T-cell (primary cell): Measurements from ENCODE around the gene ASAP2. TPM values are rescaled to one million over a fixed set of nuclear protein-coding genes. Genes with fewer than 3 reads are reported as not detected.

ENCODE experiments used
- ATAC-seq, 4 experiments: fragments of 200-7000 bp in 3 of 4; fragments of 150-1000 bp in 1 of 4; cut with Tn5 transposase; replicated peaks in 1 of 4; 1 replicate in 3 of 4; 2 replicates in 1 of 4; pipeline ENCODE4 v1.10.0; 2021; ENCODE audit warnings: moderate library complexity in 3 of 4, mild to moderate bottlenecking in 2 of 4, moderate number of reproducible peaks in 1 of 4
- CTCF ChIA-PET, 2 donors: fragments of 300-600 bp; sonication (Branson Sonifier 250); formaldehyde crosslinking; loops; one replicate each; lab custom pipeline; 2022; ENCODE audit warnings: antibody characterized with exemption in 2 of 2; lab: Charles Lee
- POLR2A ChIA-PET, 2 donors: fragments of 300-600 bp; sonication (Branson Sonifier 250); formaldehyde crosslinking; loops; one replicate each; lab custom pipeline; 2022; ENCODE audit warnings: antibody characterized with exemption in 2 of 2; lab: Charles Lee
- DNase-seq, 35 experiments: peaks; one replicate each; pipeline versions ENCODE4 v3.0.0 to v3.0.0-alpha.2; 2013 to 2023
- H3K27ac ChIP-seq: one replicate; pipeline ENCODE4 v1.5.1; 2013; ENCODE audit warnings: low read length
- H3K27me3 ChIP-seq, 2 experiments: replicated peaks in 1 of 2; 1 replicate in 1 of 2; 2 replicates in 1 of 2; pipeline versions ENCODE4 v1.6.1 to v1.7.0; 2013; ENCODE audit warnings: low read length in 1 of 2, mixed read lengths in 1 of 2; ENCODE audit not compliant: control insufficient read depth in 2 of 2, insufficient read depth in 2 of 2; ENCODE audit errors: extremely low read depth in 1 of 2
- H3K36me3 ChIP-seq, 2 donors: 1 replicate in 1 of 2; 2 replicates in 1 of 2; pipeline versions ENCODE4 v1.6.1 to v1.7.0; 2013; ENCODE audit warnings: low read length in 1 of 2; ENCODE audit not compliant: control insufficient read depth in 2 of 2, insufficient read depth in 1 of 2; ENCODE audit errors: extremely low read depth in 1 of 2
- H3K4me1 ChIP-seq, 2 experiments: 1 replicate in 1 of 2; 2 replicates in 1 of 2; pipeline versions ENCODE4 v1.6.1 to v1.7.0; 2013; ENCODE audit warnings: low read length in 2 of 2, mixed read lengths in 1 of 2; ENCODE audit not compliant: insufficient read depth in 2 of 2, control insufficient read depth in 1 of 2; ENCODE audit errors: extremely low read depth in 1 of 2
- H3K4me3 ChIP-seq, 2 donors: 1 replicate in 1 of 2; 2 replicates in 1 of 2; pipeline versions ENCODE4 v1.5.1 to v1.7.0; 2013; ENCODE audit warnings: mild to moderate bottlenecking in 2 of 2, low read length in 1 of 2, moderate library complexity in 1 of 2; ENCODE audit not compliant: control insufficient read depth in 1 of 2; ENCODE audit errors: extremely low read depth in 1 of 2
- H3K9me3 ChIP-seq: 2 replicates; pipeline ENCODE4 v1.7.0; 2013
- H3K27ac Mint-ChIP-seq, 2 donors: one replicate each; pipeline ENCODE4 v1.8.0; 2020 to 2021; ENCODE audit warnings: mild to moderate bottlenecking in 2 of 2, mixed read lengths in 2 of 2
- H3K27me3 Mint-ChIP-seq, 2 donors: one replicate each; pipeline ENCODE4 v1.8.0; 2021 to 2022; ENCODE audit warnings: mixed read lengths in 2 of 2
- H3K36me3 Mint-ChIP-seq: one replicate; pipeline ENCODE4 v1.8.0; 2021; ENCODE audit warnings: mixed read lengths
- H3K4me1 Mint-ChIP-seq, 3 donors: one replicate each; pipeline ENCODE4 v1.8.0; 2020 to 2022; ENCODE audit warnings: mixed read lengths in 3 of 3, mild to moderate bottlenecking in 1 of 3
- H3K4me3 Mint-ChIP-seq, 3 donors: one replicate each; pipeline ENCODE4 v1.8.0; 2020 to 2022; ENCODE audit warnings: mild to moderate bottlenecking in 3 of 3, mixed read lengths in 3 of 3, moderate library complexity in 3 of 3
- H3K9me3 Mint-ChIP-seq, 3 donors: one replicate each; pipeline ENCODE4 v1.8.0; 2020 to 2022; ENCODE audit warnings: mixed read lengths in 3 of 3
- WGBS: methylation state at CpG from one replicate; pipeline ENCODE4 v1.1.5; 2013; ENCODE audit warnings: missing lambda C conversion rate; ENCODE audit not compliant: insufficient coverage; 5-methylcytosine and 5-hydroxymethylcytosine counted together
- total RNA-seq, 35 experiments: library from RNA in 6 of 35; stranded (reverse) in 6 of 35; fragments of 120-200 nt in 1 of 35; gene quantifications; one replicate each; pipeline versions ENCODE4 v1.2.1 to v1.2.4 and lab custom pipeline; 2013 to 2026

The ASAP2 gene
- total RNA-seq, 5 donors from 2014 or later (not counting 1 experiment from before 2014, with no cell fraction given): 0.10 to 0.38 (median 0.27) TPM; not detected in 1

DNA sequence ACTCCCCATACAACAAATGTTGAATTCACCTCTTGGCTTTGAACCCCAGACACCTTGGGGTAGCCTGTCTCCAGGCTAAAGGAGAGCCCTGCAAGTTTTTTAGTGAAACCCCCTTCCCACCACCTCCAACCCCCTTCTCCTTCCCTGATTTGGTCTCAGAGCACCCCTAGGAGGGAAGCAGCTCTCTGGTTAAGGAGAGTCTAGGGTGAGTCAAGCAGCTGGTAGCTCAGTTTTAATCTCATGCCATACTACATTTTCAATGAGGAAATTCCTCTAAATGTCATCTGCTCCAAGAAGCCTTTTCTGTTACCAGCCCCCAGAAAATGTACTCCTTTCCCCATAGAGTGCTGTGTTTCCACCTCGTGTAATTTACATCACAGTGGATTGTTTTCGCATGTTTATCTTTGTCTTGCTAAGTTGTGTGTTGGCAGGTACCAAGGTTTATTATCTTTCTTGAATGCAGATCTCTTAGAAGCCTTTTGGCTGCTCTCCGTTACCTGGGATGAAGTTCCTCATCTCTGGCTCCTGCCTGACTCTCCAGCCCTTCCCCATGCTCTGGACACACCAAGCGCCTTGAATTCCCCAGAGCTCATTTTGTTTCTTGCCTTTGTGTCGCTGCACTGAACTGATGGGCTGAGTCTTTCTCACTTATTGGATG, 82.2 kb downstream of the ASAP2 start:
- Mint-ChIP-seq H3K4me3 (no peak overlapping the region), H3K27me3 (peaks cover 15 to 27% of the 10 kb centered on the region in 2 donors), H3K27ac (no peak overlapping the region), H3K36me3 (no peaks in the 10 kb centered on the region), H3K9me3 (no peaks in the 10 kb centered on the region), H3K4me1 (no peaks in the 10 kb centered on the region)
- Histone ChIP-seq H3K27me3 (peaks cover 0 to 16% of the 10 kb centered on the region in 2 experiments), H3K4me3 (no peak overlapping the region), H3K4me1 (no peaks in the 10 kb centered on the region), H3K36me3 (no peaks in the 10 kb centered on the region), H3K9me3 (no peaks in the 10 kb centered on the region), H3K27ac (no peak overlapping the region)
- ChIA-PET POLR2A (no interaction called here), CTCF (no interaction called here)
- ATAC-seq (no peak), DNase-seq (no peak)
- WGBS: 100% methylated on average over 3 of the region's 5 CpGs

GRCh38 chr2:9291331-9291730, 84.7 kb downstream of the ASAP2 start:
- H3K9me3 Mint-ChIP-seq: no peaks in the 10 kb centered on the region
- 88% methylated on average over 12 of the region's 12 CpGs for WGBS
- no peaks in the 10 kb centered on the region for H3K4me1 Mint-ChIP-seq
- no peak for DNase-seq
- Histone ChIP-seq H3K4me3 (no peak overlapping the region), H3K4me1 (no peaks in the 10 kb centered on the region), H3K27ac (no peak overlapping the region), H3K36me3 (no peaks in the 10 kb centered on the region), H3K9me3 (no peaks in the 10 kb centered on the region), H3K27me3 (peaks cover 0 to 32% of the 10 kb centered on the region in 2 experiments)
- CTCF ChIA-PET: no interaction called here
- POLR2A ChIA-PET: no interaction called here
- no peak for ATAC-seq
- H3K4me3 Mint-ChIP-seq: no peak overlapping the region
- H3K36me3 Mint-ChIP-seq: no peaks in the 10 kb centered on the region
- no peak overlapping the region for H3K27ac Mint-ChIP-seq
- peaks cover 10 to 31% of the 10 kb centered on the region in 2 donors for H3K27me3 Mint-ChIP-seq

DNA sequence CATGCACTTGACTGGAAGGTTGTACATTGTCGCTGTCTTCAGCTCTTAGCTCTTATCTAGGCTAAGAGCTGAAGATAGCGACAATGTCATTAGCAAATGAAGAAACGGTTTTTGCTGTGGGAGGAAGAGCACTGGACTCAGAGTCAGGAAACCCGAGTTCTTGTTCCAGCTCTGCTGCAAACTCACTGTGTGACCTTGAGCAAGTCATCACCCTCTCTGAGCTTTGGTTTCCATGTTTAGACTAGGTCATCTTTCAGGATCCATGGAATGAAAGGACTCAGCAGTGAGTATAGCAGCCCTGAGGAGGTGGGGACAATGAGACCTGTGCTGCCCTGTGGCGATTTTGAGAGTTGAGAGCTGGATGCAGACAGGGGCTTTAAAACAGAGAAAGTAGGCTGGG, 85.3 kb downstream of the ASAP2 start:
- H3K4me3 ChIP-seq: no peak overlapping the region
- WGBS: 82% methylated on average over 4 of the region's 5 CpGs
- H3K4me1 ChIP-seq: no peaks in the 10 kb centered on the region
- ChIA-PET CTCF (no interaction called here), POLR2A (no interaction called here)
- H3K36me3 ChIP-seq: no peaks in the 10 kb centered on the region
- Mint-ChIP-seq H3K4me3 (no peak overlapping the region), H3K27me3 (peaks cover 15 to 30% of the 10 kb centered on the region in 2 donors), H3K36me3 (no peaks in the 10 kb centered on the region), H3K4me1 (no peaks in the 10 kb centered on the region), H3K27ac (no peak overlapping the region), H3K9me3 (no peaks in the 10 kb centered on the region)
- DNase-seq: no peak
- peaks cover 0 to 31% of the 10 kb centered on the region in 2 experiments for H3K27me3 ChIP-seq
- no peaks in the 10 kb centered on the region for H3K9me3 ChIP-seq
- H3K27ac ChIP-seq: no peak overlapping the region
- ATAC-seq: no peak

DNA sequence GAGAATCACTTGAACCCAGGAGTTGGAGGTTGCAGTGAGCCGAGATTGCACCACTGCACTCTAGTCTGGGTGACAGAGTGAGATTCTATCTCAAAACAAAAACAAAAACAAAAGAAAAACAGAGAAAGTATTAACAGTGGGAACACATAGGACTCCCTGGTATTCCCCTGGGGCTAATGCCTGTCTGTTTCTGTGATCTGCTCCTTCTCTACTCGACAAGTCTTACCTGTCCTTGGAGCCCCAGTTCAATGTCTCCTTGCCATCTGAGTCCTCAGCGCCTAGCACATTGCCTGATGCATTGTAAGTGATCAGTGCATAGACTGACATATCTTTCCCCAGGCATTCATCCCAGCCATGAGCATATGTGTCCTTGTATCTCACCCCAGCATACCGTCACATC, 85.8 kb downstream of the ASAP2 start:
- ChIA-PET CTCF (no interaction called here), POLR2A (no interaction called here)
- H3K27me3 Mint-ChIP-seq: peaks cover 15 to 24% of the 10 kb centered on the region in 2 donors
- H3K9me3 Mint-ChIP-seq: no peaks in the 10 kb centered on the region
- Histone ChIP-seq H3K36me3 (no peaks in the 10 kb centered on the region), H3K27me3 (peaks cover 0 to 25% of the 10 kb centered on the region in 2 experiments), H3K9me3 (no peaks in the 10 kb centered on the region), H3K4me3 (no peak overlapping the region), H3K27ac (no peak overlapping the region), H3K4me1 (no peaks in the 10 kb centered on the region)
- H3K36me3 Mint-ChIP-seq: no peaks in the 10 kb centered on the region
- no peak for ATAC-seq
- H3K4me3 Mint-ChIP-seq: no peak overlapping the region
- WGBS: 69% methylated on average over 2 of the region's 4 CpGs
- H3K27ac Mint-ChIP-seq: no peak overlapping the region
- H3K4me1 Mint-ChIP-seq: no peaks in the 10 kb centered on the region
- no peak for DNase-seq

- Histone ChIP-seq H3K4me3 (no peak overlapping the region), H3K27ac (no peak overlapping the region), H3K36me3 (no peaks in the 10 kb centered on the region), H3K27me3 (peaks cover 0 to 27% of the 10 kb centered on the region in 2 experiments), H3K4me1 (no peaks in the 10 kb centered on the region), H3K9me3 (no peaks in the 10 kb centered on the region)
- no peak for DNase-seq
- POLR2A ChIA-PET: no interaction called here
- H3K27ac Mint-ChIP-seq: no peak overlapping the region
- no peaks in the 10 kb centered on the region for H3K9me3 Mint-ChIP-seq
- CTCF ChIA-PET: no interaction called here
- H3K4me3 Mint-ChIP-seq: no peak overlapping the region
- no peak for ATAC-seq
- 40% methylated on average over 1 of the region's 6 CpGs for WGBS
- H3K27me3 Mint-ChIP-seq: peaks cover 12 to 15% of the 10 kb centered on the region in 2 donors
- H3K4me1 Mint-ChIP-seq: no peaks in the 10 kb centered on the region
- H3K36me3 Mint-ChIP-seq: no peaks in the 10 kb centered on the region
Observed at GRCh38 chr2:9294764-9295163, 88.2 kb downstream of the ASAP2 start.

DNA sequence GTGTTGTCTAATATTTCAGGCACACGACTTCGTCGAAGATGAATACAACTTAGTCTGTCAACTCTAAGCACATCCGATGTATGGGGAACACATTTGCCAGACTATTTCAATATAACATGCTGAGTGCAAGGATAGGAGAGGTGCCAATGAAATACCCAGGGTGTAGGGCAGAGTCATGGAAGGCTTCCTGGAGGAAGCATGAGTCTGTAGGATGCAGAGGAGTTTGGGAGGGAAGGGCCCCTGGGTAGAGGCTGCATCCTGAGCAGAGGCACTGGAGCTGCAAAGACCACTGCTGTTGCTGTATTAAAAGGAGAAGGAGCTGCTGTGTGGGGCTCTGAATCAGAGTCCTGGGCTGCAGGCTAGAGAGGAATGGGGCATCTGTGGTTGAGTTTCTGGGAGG, 89.9 kb downstream of the ASAP2 start:
- H3K27me3 Mint-ChIP-seq: peaks cover 9 to 12% of the 10 kb centered on the region in 2 donors
- H3K4me1 ChIP-seq: no peaks in the 10 kb centered on the region
- ChIA-PET POLR2A (no interaction called here), CTCF (no interaction called here)
- H3K4me3 ChIP-seq: no peak overlapping the region
- no peak overlapping the region for H3K4me3 Mint-ChIP-seq
- no peaks in the 10 kb centered on the region for H3K9me3 Mint-ChIP-seq
- peaks cover 0 to 24% of the 10 kb centered on the region in 2 experiments for H3K27me3 ChIP-seq
- H3K27ac Mint-ChIP-seq: no peak overlapping the region
- H3K27ac ChIP-seq: no peak overlapping the region
- no peaks in the 10 kb centered on the region for H3K9me3 ChIP-seq
- ATAC-seq (no peak), DNase-seq (no peak)
- H3K36me3 Mint-ChIP-seq: no peaks in the 10 kb centered on the region
- no peaks in the 10 kb centered on the region for H3K4me1 Mint-ChIP-seq
- WGBS: 95% methylated on average over 3 of the region's 4 CpGs
- no peaks in the 10 kb centered on the region for H3K36me3 ChIP-seq
